ENCODE data around the gene ATP2B3.
A peak's percentile ranks its signal among the peaks of the same experiment; 100 is the strongest.

The ATP2B3 gene

GRCh38 chrX:153517423-153517822 is at the start of gene ATP2B3:
Gene ATP2B3, plus strand, starts transcription at chrX:153517642. Its CDS starts 18,606 bp downstream, at chrX:153536248.
- DNase-seq: peak; percentile 30

- no peak for DNase-seq
These were observed 49.3 kb upstream of the ATP2B3 start for GRCh38 chrX:153468008-153468580.

GRCh38 chrX:153469811-153470410 is 47.5 kb upstream of the ATP2B3 start:
- no peak for DNase-seq

- peak; percentile 93 for DNase-seq
These were observed 46.8 kb upstream of the ATP2B3 start, which contains the start of gene HAUS7 for GRCh38 chrX:153470411-153471363. Gene HAUS7, minus strand, starts transcription at chrX:153470576. Its CDS starts 19 bp downstream, at chrX:153470557.

- no peak for DNase-seq
These were observed 45.7 kb upstream of the ATP2B3 start for GRCh38 chrX:153471663-153472280.

- DNase-seq: no peak
These were observed 44.3 kb upstream of the ATP2B3 start for GRCh38 chrX:153473126-153473525.

- no peak for DNase-seq
These were observed 43.2 kb upstream of the ATP2B3 start for GRCh38 chrX:153474266-153474665.

- peak; percentile 71 for DNase-seq
These were observed 42.7 kb upstream of the ATP2B3 start for GRCh38 chrX:153474718-153475117.

- no peak for DNase-seq
These were observed 42.2 kb upstream of the ATP2B3 start for GRCh38 chrX:153475271-153475670.

- DNase-seq: no peak
These were observed 41.6 kb upstream of the ATP2B3 start for GRCh38 chrX:153475751-153476281.

GRCh38 chrX:153476666-153477363 is 40.6 kb upstream of the ATP2B3 start:
- peak; percentile 66 for DNase-seq

GRCh38 chrX:153477364-153477857 is 40.0 kb upstream of the ATP2B3 start:
- DNase-seq: no peak

- no peak for DNase-seq
These were observed 39.5 kb upstream of the ATP2B3 start for GRCh38 chrX:153477901-153478300.

GRCh38 chrX:153478746-153479145 is 38.7 kb upstream of the ATP2B3 start:
- no peak for DNase-seq

- no peak for DNase-seq
These were observed 36.4 kb upstream of the ATP2B3 start for GRCh38 chrX:153481043-153481442.

- DNase-seq: no peak
These were observed 34.9 kb upstream of the ATP2B3 start for GRCh38 chrX:153482376-153483015.

GRCh38 chrX:153485396-153486080 is 31.9 kb upstream of the ATP2B3 start:
- no peak for DNase-seq

- DNase-seq: no peak
These were observed 31.3 kb upstream of the ATP2B3 start for GRCh38 chrX:153486171-153486570.

- DNase-seq: no peak
These were observed 29.8 kb upstream of the ATP2B3 start for GRCh38 chrX:153487590-153488071.

GRCh38 chrX:153488231-153488914 is 29.1 kb upstream of the ATP2B3 start:
- DNase-seq: no peak

Measured in eye (tissue), 1 donor.